ACC112 (cell line): ENCODE data around the gene ATXN2.

ENCODE experiments used
- H2AFZ ChIP-seq: fragments of 200-600 bp; sonication (generic); one replicate; pipeline ENCODE4 v1.6.0; 2017; ENCODE audit warnings: antibody characterized with exemption, low read length; ENCODE audit not compliant: unreplicated experiment
- H3K27ac ChIP-seq: fragments of 200-600 bp; sonication (generic); 2 replicates; pipeline ENCODE4 v1.5.1; 2014; ENCODE audit warnings: low read depth, mild to moderate bottlenecking, antibody characterized with exemption, low read length, moderate library complexity
- H3K27me3 ChIP-seq: fragments of 200-600 bp; sonication (generic); 2 replicates; pipeline ENCODE4 v1.6.1; 2014; ENCODE audit warnings: mild to moderate bottlenecking, antibody characterized with exemption, low read length, moderate library complexity, mixed read lengths; ENCODE audit not compliant: insufficient read depth
- H3K36me3 ChIP-seq: fragments of 200-600 bp; sonication (generic); 2 replicates; pipeline ENCODE4 v1.6.1; 2016; ENCODE audit warnings: mild to moderate bottlenecking, antibody characterized with exemption, low read length, moderate library complexity, mixed read lengths; ENCODE audit not compliant: insufficient read depth
- H3K4me1 ChIP-seq: fragments of 200-600 bp; sonication (generic); one replicate; pipeline ENCODE4 v1.6.1; 2016; ENCODE audit warnings: low read length, mixed read lengths; ENCODE audit not compliant: insufficient read depth, unreplicated experiment, control insufficient read depth
- H3K4me3 ChIP-seq: fragments of 200-600 bp; sonication (generic); 2 replicates; pipeline ENCODE4 v1.5.1; 2014; ENCODE audit warnings: mild to moderate bottlenecking, low read depth, low read length
- H3K79me2 ChIP-seq: fragments of 200-600 bp; sonication (generic); one replicate; pipeline ENCODE4 v1.6.0; 2016; ENCODE audit warnings: low read length; ENCODE audit not compliant: control insufficient read depth, unreplicated experiment, insufficient read depth

The ATXN2 gene

GRCh38 chr12:111458546-111459172 is 140.5 kb downstream of the ATXN2 start:
- peaks cover 13% of the 10 kb centered on the region for H3K79me2 ChIP-seq
- H2AFZ ChIP-seq: no peak overlapping the region
- no peak overlapping the region for H3K4me3 ChIP-seq
- H3K4me1 ChIP-seq: peaks cover 27% of the 10 kb centered on the region
- no peaks in the 10 kb centered on the region for H3K27me3 ChIP-seq
- H3K36me3 ChIP-seq: peaks cover 8% of the 10 kb centered on the region; the same call in 1 of the 2 replicates
- peak overlapping the region; percentile 30; the same call in 1 of the 2 replicates for H3K27ac ChIP-seq

GRCh38 chr12:111457577-111457976 is 141.5 kb downstream of the ATXN2 start:
- H3K27ac ChIP-seq: peak overlapping the region; percentile 37
- H2AFZ ChIP-seq: no peak overlapping the region
- H3K79me2 ChIP-seq: peaks cover 5% of the 10 kb centered on the region
- no peaks in the 10 kb centered on the region for H3K27me3 ChIP-seq
- H3K4me1 ChIP-seq: peaks cover 20% of the 10 kb centered on the region
- peaks cover 8% of the 10 kb centered on the region; the same call in 1 of the 2 replicates for H3K36me3 ChIP-seq
- no peak overlapping the region for H3K4me3 ChIP-seq

GRCh38 chr12:111457071-111457470 is 142.0 kb downstream of the ATXN2 start:
- H3K36me3 ChIP-seq: peaks cover 8% of the 10 kb centered on the region; the same call in 1 of the 2 replicates
- no peak overlapping the region for H3K4me3 ChIP-seq
- H2AFZ ChIP-seq: no peak overlapping the region

GRCh38 chr12:111455448-111456320 is 143.4 kb downstream of the ATXN2 start:
- Histone ChIP-seq H3K79me2 (peaks cover 3% of the 10 kb centered on the region), H3K27ac (peak overlapping the region; percentile 72), H3K4me3 (no peak overlapping the region), H3K36me3 (peaks cover 8% of the 10 kb centered on the region; the same call in 1 of the 2 replicates), H3K4me1 (peaks cover 15% of the 10 kb centered on the region), H2AFZ (no peak overlapping the region), H3K27me3 (no peaks in the 10 kb centered on the region)

More at GRCh38 chr12:111457071-111457470, 142.0 kb downstream of the ATXN2 start:
- H3K79me2 ChIP-seq: peaks cover 3% of the 10 kb centered on the region
- no peaks in the 10 kb centered on the region for H3K27me3 ChIP-seq
- peaks cover 15% of the 10 kb centered on the region for H3K4me1 ChIP-seq
- H3K27ac ChIP-seq: no peak overlapping the region

GRCh38 chr12:111454716-111455447 is 144.2 kb downstream of the ATXN2 start:
- peaks cover 3% of the 10 kb centered on the region for H3K79me2 ChIP-seq
- peaks cover 8% of the 10 kb centered on the region; the same call in 1 of the 2 replicates for H3K36me3 ChIP-seq
- peaks cover 15% of the 10 kb centered on the region for H3K4me1 ChIP-seq
- H3K4me3 ChIP-seq: no peak overlapping the region
- H3K27me3 ChIP-seq: no peaks in the 10 kb centered on the region
- H3K27ac ChIP-seq: peak overlapping the region; percentile 72
- no peak overlapping the region for H2AFZ ChIP-seq

GRCh38 chr12:111454311-111454710 is 144.8 kb downstream of the ATXN2 start:
- Histone ChIP-seq H2AFZ (no peak overlapping the region), H3K4me3 (no peak overlapping the region), H3K27ac (peak overlapping the region; percentile 72; the same call in 1 of the 2 replicates), H3K79me2 (peaks cover 3% of the 10 kb centered on the region), H3K4me1 (peaks cover 15% of the 10 kb centered on the region), H3K27me3 (no peaks in the 10 kb centered on the region), H3K36me3 (peaks cover 8% of the 10 kb centered on the region; the same call in 1 of the 2 replicates)

- Histone ChIP-seq H3K36me3 (peaks cover 8% of the 10 kb centered on the region; the same call in 1 of the 2 replicates), H3K27me3 (no peaks in the 10 kb centered on the region), H3K4me1 (peaks cover 15% of the 10 kb centered on the region), H3K79me2 (no peaks in the 10 kb centered on the region), H2AFZ (no peak overlapping the region), H3K4me3 (no peak overlapping the region), H3K27ac (peak overlapping the region; percentile 72)
Observed at GRCh38 chr12:111453071-111453989, 145.8 kb downstream of the ATXN2 start.

GRCh38 chr12:111451649-111452129 is 147.4 kb downstream of the ATXN2 start:
- Histone ChIP-seq H3K27me3 (no peaks in the 10 kb centered on the region), H3K27ac (peak overlapping the region; percentile 60), H3K4me1 (peaks cover 16% of the 10 kb centered on the region), H2AFZ (no peak overlapping the region), H3K4me3 (no peak overlapping the region), H3K36me3 (peaks cover 11% of the 10 kb centered on the region), H3K79me2 (no peaks in the 10 kb centered on the region)

GRCh38 chr12:111451232-111451631 is 147.9 kb downstream of the ATXN2 start:
- Histone ChIP-seq H3K4me1 (peaks cover 20% of the 10 kb centered on the region), H3K27ac (peak overlapping the region; percentile 60), H3K79me2 (peaks cover 2% of the 10 kb centered on the region), H3K4me3 (no peak overlapping the region), H3K36me3 (peaks cover 12% of the 10 kb centered on the region), H3K27me3 (no peaks in the 10 kb centered on the region), H2AFZ (no peak overlapping the region)
